OCI-LY3 (cell line): ENCODE data around the gene IKZF4.
"Not testable (repeated sequence)": the region's sequence is repeated elsewhere in the genome, so short reads cannot be mapped to it uniquely, and the experiment has no call there.

ENCODE experiments used
- H2AFZ ChIP-seq: fragments of 200-600, 300-600 bp; shearing (Covaris generic); 2 replicates; pipeline ENCODE4 v1.6.0; 2014; ENCODE audit warnings: antibody characterized with exemption, low read depth, low read length
- H3K27ac ChIP-seq: fragments of 200-600, 300-600 bp; sonication (generic); 2 replicates; pipeline ENCODE4 v1.5.1; 2014; ENCODE audit warnings: mild to moderate bottlenecking, low read length, moderate library complexity, mixed read lengths
- H3K27me3 ChIP-seq: fragments of 200-600, 300-600 bp; sonication (generic); 2 replicates; pipeline ENCODE4 v1.6.1; 2014; ENCODE audit warnings: low read depth, low read length, mixed read lengths
- H3K36me3 ChIP-seq: fragments of 200-600, 300-600 bp; sonication (generic); replicated peaks from 2 replicates; pipeline ENCODE3; 2014; ENCODE audit warnings: low read depth, low read length, mixed read lengths
- H3K4me1 ChIP-seq: fragments of 300-600, 200-600 bp; sonication (generic); 2 replicates; pipeline ENCODE4 v1.6.1; 2014; ENCODE audit warnings: low read length, mixed read lengths
- H3K4me2 ChIP-seq: fragments of 200-600, 300-600 bp; sonication (generic); 2 replicates; pipeline ENCODE4 v1.6.1; 2014; ENCODE audit warnings: low read length, mixed read lengths
- H3K4me3 ChIP-seq: fragments of 300-600, 200-600 bp; sonication (generic); 2 replicates; pipeline ENCODE4 v1.5.1; 2014; ENCODE audit warnings: antibody characterized with exemption, mild to moderate bottlenecking, low read length, moderate library complexity
- H3K79me2 ChIP-seq: fragments of 300-600, 200-600 bp; shearing (Covaris generic); 2 replicates; pipeline ENCODE4 v1.6.1; 2014; ENCODE audit warnings: mild to moderate bottlenecking, low read length, mixed read lengths
- H3K9ac ChIP-seq: fragments of 300-600, 200-600 bp; shearing (Covaris generic); 2 replicates; pipeline ENCODE4 v1.6.0; 2014; ENCODE audit warnings: mild to moderate bottlenecking, low read length, moderate library complexity
- H3K9me3 ChIP-seq: fragments of 200-600, 300-600 bp; shearing (Covaris generic); 2 replicates; pipeline ENCODE4 v1.6.1; 2014; ENCODE audit warnings: low read length, mixed read lengths; ENCODE audit not compliant: insufficient read depth
- H4K20me1 ChIP-seq: fragments of 200-600, 300-600 bp; sonication (generic); 2 replicates; pipeline ENCODE4 v1.6.1; 2016; ENCODE audit warnings: low read length, mixed read lengths; ENCODE audit not compliant: insufficient read depth
- EZH2phosphoT487 ChIP-seq: fragments of 200-600 bp; shearing (Covaris generic); IDR thresholded peaks from 2 replicates; pipeline ENCODE4 v1.6.1; 2018; ENCODE audit warnings: antibody characterized with exemption, mixed run types, low read depth
- TF ChIP-seq, protein P1 (sequence below): fragments of 200-600, 300-600 bp; sonication (generic); IDR thresholded peaks from 2 replicates; pipeline ENCODE4 v1.5.1; 2014; ENCODE audit warnings: antibody characterized with exemption, low read length, low read depth

Gene IKZF4

DNA sequence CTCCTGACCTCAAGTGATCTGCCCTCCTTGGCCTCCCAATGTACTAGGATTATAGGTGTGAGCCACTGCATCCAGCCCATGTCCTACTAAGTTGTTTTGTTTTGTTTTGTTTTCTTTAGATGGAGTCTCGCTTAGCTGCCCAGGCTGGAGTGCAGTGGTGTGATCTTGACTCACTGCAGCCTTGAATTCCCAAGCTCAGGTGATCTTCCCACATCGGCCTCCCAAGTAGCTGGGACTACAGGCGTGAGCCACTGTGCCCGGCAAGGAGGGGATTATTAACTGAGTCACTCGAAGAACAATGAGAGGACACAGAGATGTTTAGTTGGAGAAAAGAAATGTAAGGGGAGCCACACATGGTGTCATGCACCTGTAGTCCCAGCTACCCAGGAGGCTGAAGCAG lies 41.1 kb downstream of the IKZF4 start:
- H3K9me3 ChIP-seq = no peaks in the 10 kb centered on the region
- no peaks in the 10 kb centered on the region for H3K79me2 ChIP-seq
- H3K4me3 ChIP-seq = no peak overlapping the region
- no peaks in the 10 kb centered on the region for H3K36me3 ChIP-seq
- H3K4me1 ChIP-seq = no peaks in the 10 kb centered on the region
- no peak overlapping the region for H3K4me2 ChIP-seq
- no peaks in the 10 kb centered on the region for H3K27me3 ChIP-seq
- H3K9ac ChIP-seq = no peak overlapping the region
- no peak overlapping the region for H3K27ac ChIP-seq
- H4K20me1 ChIP-seq = no peaks in the 10 kb centered on the region
- TF ChIP-seq, protein P1, sequence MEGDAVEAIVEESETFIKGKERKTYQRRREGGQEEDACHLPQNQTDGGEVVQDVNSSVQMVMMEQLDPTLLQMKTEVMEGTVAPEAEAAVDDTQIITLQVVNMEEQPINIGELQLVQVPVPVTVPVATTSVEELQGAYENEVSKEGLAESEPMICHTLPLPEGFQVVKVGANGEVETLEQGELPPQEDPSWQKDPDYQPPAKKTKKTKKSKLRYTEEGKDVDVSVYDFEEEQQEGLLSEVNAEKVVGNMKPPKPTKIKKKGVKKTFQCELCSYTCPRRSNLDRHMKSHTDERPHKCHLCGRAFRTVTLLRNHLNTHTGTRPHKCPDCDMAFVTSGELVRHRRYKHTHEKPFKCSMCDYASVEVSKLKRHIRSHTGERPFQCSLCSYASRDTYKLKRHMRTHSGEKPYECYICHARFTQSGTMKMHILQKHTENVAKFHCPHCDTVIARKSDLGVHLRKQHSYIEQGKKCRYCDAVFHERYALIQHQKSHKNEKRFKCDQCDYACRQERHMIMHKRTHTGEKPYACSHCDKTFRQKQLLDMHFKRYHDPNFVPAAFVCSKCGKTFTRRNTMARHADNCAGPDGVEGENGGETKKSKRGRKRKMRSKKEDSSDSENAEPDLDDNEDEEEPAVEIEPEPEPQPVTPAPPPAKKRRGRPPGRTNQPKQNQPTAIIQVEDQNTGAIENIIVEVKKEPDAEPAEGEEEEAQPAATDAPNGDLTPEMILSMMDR = no peak
- no peak for TF ChIP-seq EZH2phosphoT487
- no peak overlapping the region for H2AFZ ChIP-seq

DNA sequence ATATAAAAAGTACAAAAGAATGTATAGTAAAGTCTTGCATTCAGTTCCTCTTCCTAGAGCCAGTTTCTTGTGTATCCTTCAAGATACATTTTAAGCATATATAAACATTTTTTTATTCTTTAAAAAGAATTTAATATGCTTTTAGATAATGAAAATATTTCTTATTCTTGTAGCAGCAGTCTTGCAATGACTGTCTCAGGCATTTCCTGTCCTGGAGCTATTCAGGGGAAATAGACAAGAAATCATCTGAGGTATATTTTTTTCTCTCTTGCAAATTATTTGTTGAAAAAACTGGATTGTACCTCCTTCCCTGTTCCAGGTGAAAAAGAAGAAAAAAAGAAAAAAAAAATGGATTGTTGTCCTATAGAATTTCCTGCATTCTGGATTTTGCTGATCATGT lies 42.2 kb downstream of the IKZF4 start:
- Histone ChIP-seq H3K27ac (no peak overlapping the region), H3K4me2 (no peak overlapping the region), H3K27me3 (no peaks in the 10 kb centered on the region), H3K36me3 (no peaks in the 10 kb centered on the region), H3K79me2 (no peaks in the 10 kb centered on the region), H3K4me3 (no peak overlapping the region), H3K9me3 (no peaks in the 10 kb centered on the region), H2AFZ (no peak overlapping the region), H4K20me1 (no peaks in the 10 kb centered on the region), H3K4me1 (no peaks in the 10 kb centered on the region), H3K9ac (no peak overlapping the region)
- TF ChIP-seq, protein P1 = no peak
- TF ChIP-seq EZH2phosphoT487 = no peak

DNA sequence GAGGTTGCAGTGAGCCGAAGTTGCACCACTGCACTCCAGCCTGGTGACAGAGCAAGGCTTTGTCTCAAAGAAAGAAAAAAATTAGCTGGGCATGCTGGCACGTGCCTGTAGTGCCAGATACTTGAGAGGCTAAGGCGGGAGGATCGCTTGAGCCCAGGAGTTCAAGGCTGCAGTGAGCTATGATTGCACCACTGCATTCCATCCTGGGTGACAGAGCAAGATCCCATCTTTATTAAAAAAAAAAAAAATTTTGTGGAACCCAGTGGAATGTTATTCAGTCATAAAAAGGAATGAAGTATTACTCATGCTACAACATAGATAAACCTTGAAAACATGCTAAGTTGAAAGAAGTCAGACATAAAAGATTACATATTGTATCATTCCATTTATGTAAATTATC lies 50.8 kb downstream of the IKZF4 start:
- H3K4me3 ChIP-seq = no peak overlapping the region
- no peaks in the 10 kb centered on the region for H3K36me3 ChIP-seq
- H3K27ac ChIP-seq = no peak overlapping the region
- TF ChIP-seq, protein P1 = no peak
- no peak for TF ChIP-seq EZH2phosphoT487
- H3K4me2 ChIP-seq = no peak overlapping the region
- H3K79me2 ChIP-seq = no peaks in the 10 kb centered on the region
- H2AFZ ChIP-seq = no peak overlapping the region
- no peaks in the 10 kb centered on the region for H3K9me3 ChIP-seq
- no peaks in the 10 kb centered on the region for H3K4me1 ChIP-seq
- no peaks in the 10 kb centered on the region for H4K20me1 ChIP-seq
- no peaks in the 10 kb centered on the region for H3K27me3 ChIP-seq
- H3K9ac ChIP-seq = no peak overlapping the region

DNA sequence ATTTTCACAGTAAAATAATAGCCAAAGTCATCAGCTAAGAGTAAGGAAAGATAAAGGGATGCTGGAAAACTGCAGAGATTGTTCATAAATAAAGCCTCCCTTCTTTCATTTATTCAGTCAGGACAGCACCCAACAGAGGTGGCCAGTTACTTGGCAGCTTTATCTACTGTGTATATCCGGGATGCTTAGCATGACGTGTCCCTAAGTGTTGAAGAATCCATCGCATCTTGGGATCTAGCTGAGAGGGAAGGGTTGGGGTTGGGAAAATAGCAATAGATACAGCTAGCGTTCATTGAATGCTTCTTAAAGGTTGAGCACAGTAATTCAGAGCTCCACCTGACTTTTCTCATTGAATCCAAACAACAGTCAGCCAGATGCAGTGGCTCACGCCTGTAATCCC lies 53.6 kb downstream of the IKZF4 start:
- Histone ChIP-seq H3K79me2 (no peaks in the 10 kb centered on the region), H3K9ac (no peak overlapping the region), H3K4me2 (no peak overlapping the region), H3K9me3 (no peaks in the 10 kb centered on the region), H3K27me3 (no peaks in the 10 kb centered on the region), H2AFZ (no peak overlapping the region), H3K4me3 (no peak overlapping the region), H4K20me1 (no peaks in the 10 kb centered on the region), H3K36me3 (no peaks in the 10 kb centered on the region), H3K27ac (no peak overlapping the region), H3K4me1 (no peaks in the 10 kb centered on the region)
- TF ChIP-seq EZH2phosphoT487 = no peak
- TF ChIP-seq, protein P1 = no peak

DNA sequence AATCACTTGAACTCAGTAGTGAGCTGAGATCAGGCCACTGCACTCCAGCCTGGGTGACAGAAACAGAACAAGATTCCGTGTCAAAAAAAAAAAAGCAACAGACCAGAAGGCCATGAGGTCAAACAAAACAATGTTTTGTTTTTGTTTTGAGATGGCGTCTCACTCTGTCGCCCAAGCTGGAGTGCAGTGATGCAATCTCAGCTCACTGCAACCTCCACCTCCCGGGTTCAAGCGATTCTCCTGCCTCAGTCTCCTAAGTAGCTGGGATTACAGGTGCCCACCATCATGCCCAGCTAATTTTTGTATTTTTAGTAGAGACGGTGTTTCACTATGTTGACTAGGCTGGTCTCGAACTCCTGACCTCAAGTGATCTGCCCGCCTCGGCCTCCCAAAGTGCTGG lies 57.1 kb downstream of the IKZF4 start:
- not testable (repeated sequence) for H3K36me3 ChIP-seq, H3K27ac ChIP-seq, H3K9ac ChIP-seq, H3K9me3 ChIP-seq, H3K4me3 ChIP-seq, H3K79me2 ChIP-seq, H2AFZ ChIP-seq, H3K4me1 ChIP-seq, H3K4me2 ChIP-seq, H4K20me1 ChIP-seq
- peaks cover 22% of the 10 kb centered on the region for H3K27me3 ChIP-seq
